ENCODE measurements around the gene TAGAP. TPM values are rescaled to one million over a fixed set of nuclear protein-coding genes. Genes with fewer than 3 reads are reported as not detected.
A peak's percentile ranks its signal among the peaks of the same experiment; 100 is the strongest.
"Not testable (repeated sequence)": the region's sequence is repeated elsewhere in the genome, so short reads cannot be mapped to it uniquely, and the experiment has no call there.

The TAGAP gene
- polyA plus RNA-seq, 1 donor: 2.3 TPM

GRCh38 chr6:159013229-159013628, 31.6 kb downstream of the TAGAP start:
- Histone ChIP-seq H3K27me3 (ENCODE audit: control insufficient read depth, insufficient read depth, low read length) (no peaks in the 10 kb centered on the region), H3K36me3 (ENCODE audit: control insufficient read depth, insufficient read depth, low read length) (no peaks in the 10 kb centered on the region), H3K4me1 (ENCODE audit: control insufficient read depth, insufficient read depth, low read length) (no peaks in the 10 kb centered on the region), H3K9me3 (ENCODE audit: control insufficient read depth, low read depth, low read length) (no peaks in the 10 kb centered on the region), H3K4me3 (ENCODE audit: low read length) (no peak overlapping the region), H3K27ac (ENCODE audit: low read length) (no peak overlapping the region)
- DNase-seq: no peak
- WGBS (ENCODE audit: insufficient coverage, low lambda C conversion rate): 100% methylated on average over 1 of the region's 5 CpGs

DNA sequence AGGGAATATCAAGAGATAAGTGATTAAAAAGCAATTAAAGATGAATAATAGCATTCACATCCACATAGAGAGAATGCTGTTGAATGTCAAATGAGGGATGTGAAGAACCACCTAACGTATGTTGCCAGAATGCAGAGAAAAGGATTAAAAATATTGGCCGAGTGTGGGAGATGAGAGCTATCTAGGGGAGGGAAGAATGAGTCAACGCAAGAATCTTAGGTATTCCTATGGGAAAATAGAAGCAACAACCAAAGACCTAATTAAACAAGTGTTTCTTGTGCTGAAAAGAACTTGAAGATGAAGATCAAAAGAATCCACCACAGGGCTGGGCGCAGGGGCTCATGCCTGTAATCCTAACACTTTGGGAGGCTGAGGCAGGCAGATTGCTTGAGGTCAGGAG, 32.6 kb downstream of the TAGAP start:
- no peak for DNase-seq
- no peaks in the 10 kb centered on the region for H3K36me3 ChIP-seq (ENCODE audit: control insufficient read depth, insufficient read depth, low read length)
- H3K27ac ChIP-seq (ENCODE audit: low read length): no peak overlapping the region
- no peaks in the 10 kb centered on the region for H3K9me3 ChIP-seq (ENCODE audit: control insufficient read depth, low read depth, low read length)
- WGBS (ENCODE audit: insufficient coverage, low lambda C conversion rate): 87% methylated on average over 3 of the region's 4 CpGs
- no peak overlapping the region for H3K4me3 ChIP-seq (ENCODE audit: low read length)
- H3K4me1 ChIP-seq (ENCODE audit: control insufficient read depth, insufficient read depth, low read length): no peaks in the 10 kb centered on the region
- H3K27me3 ChIP-seq (ENCODE audit: control insufficient read depth, insufficient read depth, low read length): no peaks in the 10 kb centered on the region

- not testable (repeated sequence) for DNase-seq; H3K27ac ChIP-seq (ENCODE audit: low read length); H3K27me3 ChIP-seq (ENCODE audit: control insufficient read depth, insufficient read depth, low read length); H3K9me3 ChIP-seq (ENCODE audit: control insufficient read depth, low read depth, low read length); H3K4me3 ChIP-seq (ENCODE audit: low read length); H3K4me1 ChIP-seq (ENCODE audit: control insufficient read depth, insufficient read depth, low read length); H3K36me3 ChIP-seq (ENCODE audit: control insufficient read depth, insufficient read depth, low read length)
- WGBS (ENCODE audit: insufficient coverage, low lambda C conversion rate): 91% methylated on average over 4 of the region's 7 CpGs
Measured at GRCh38 chr6:159010037-159010612, 34.7 kb downstream of the TAGAP start.

- no CpG with 5 or more reads among the region's 10 CpGs for WGBS (ENCODE audit: insufficient coverage, low lambda C conversion rate)
- Histone ChIP-seq H3K9me3 (ENCODE audit: control insufficient read depth, low read depth, low read length) (no peaks in the 10 kb centered on the region), H3K4me3 (ENCODE audit: low read length) (no peak overlapping the region), H3K36me3 (ENCODE audit: control insufficient read depth, insufficient read depth, low read length) (no peaks in the 10 kb centered on the region), H3K27ac (ENCODE audit: low read length) (no peak overlapping the region), H3K27me3 (ENCODE audit: control insufficient read depth, insufficient read depth, low read length) (no peaks in the 10 kb centered on the region), H3K4me1 (ENCODE audit: control insufficient read depth, insufficient read depth, low read length) (no peaks in the 10 kb centered on the region)
- DNase-seq: peak in 1 of 2 donors; percentile 21
Measured at GRCh38 chr6:159008656-159009288, 36.0 kb downstream of the TAGAP start.

DNA sequence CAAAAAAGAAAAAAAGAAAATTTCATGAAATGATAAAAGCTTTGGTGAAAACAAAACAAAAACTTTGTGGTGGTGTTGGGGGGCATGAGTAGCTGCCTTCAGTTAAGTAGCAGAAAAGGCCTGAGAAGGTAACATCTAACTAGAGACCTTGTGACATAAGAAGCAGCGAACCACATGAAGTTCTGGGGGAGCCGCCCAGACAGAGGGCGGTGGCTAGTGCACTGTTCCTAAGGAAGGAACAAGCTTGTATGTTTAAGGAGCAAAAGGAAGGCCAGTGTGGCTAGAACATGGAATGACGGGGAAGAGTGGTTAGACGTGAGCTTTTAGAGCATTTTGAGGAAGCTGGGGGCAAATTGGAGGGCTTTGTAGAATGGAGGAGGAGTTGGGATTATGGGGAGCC, 37.3 kb downstream of the TAGAP start:
- no peaks in the 10 kb centered on the region for H3K9me3 ChIP-seq (ENCODE audit: control insufficient read depth, low read depth, low read length)
- no peak overlapping the region for H3K4me3 ChIP-seq (ENCODE audit: low read length)
- H3K27ac ChIP-seq (ENCODE audit: low read length): no peak overlapping the region
- no peaks in the 10 kb centered on the region for H3K27me3 ChIP-seq (ENCODE audit: control insufficient read depth, insufficient read depth, low read length)
- DNase-seq: no peak
- H3K36me3 ChIP-seq (ENCODE audit: control insufficient read depth, insufficient read depth, low read length): no peaks in the 10 kb centered on the region
- no peaks in the 10 kb centered on the region for H3K4me1 ChIP-seq (ENCODE audit: control insufficient read depth, insufficient read depth, low read length)
- 78% methylated on average over 5 of the region's 5 CpGs for WGBS (ENCODE audit: insufficient coverage, low lambda C conversion rate)

- 100% methylated on average over 3 of the region's 5 CpGs for WGBS (ENCODE audit: insufficient coverage, low lambda C conversion rate)
- Histone ChIP-seq H3K27ac (ENCODE audit: low read length) (no peak overlapping the region), H3K4me3 (ENCODE audit: low read length) (no peak overlapping the region), H3K27me3 (ENCODE audit: control insufficient read depth, insufficient read depth, low read length) (no peaks in the 10 kb centered on the region), H3K4me1 (ENCODE audit: control insufficient read depth, insufficient read depth, low read length) (no peaks in the 10 kb centered on the region), H3K9me3 (ENCODE audit: control insufficient read depth, low read depth, low read length) (no peaks in the 10 kb centered on the region), H3K36me3 (ENCODE audit: control insufficient read depth, insufficient read depth, low read length) (no peaks in the 10 kb centered on the region)
- DNase-seq: no peak
Measured at GRCh38 chr6:159005436-159005835, 39.4 kb downstream of the TAGAP start.

GRCh38 chr6:159004592-159004991, 40.2 kb downstream of the TAGAP start:
- H3K4me3 ChIP-seq (ENCODE audit: low read length): no peak overlapping the region
- DNase-seq: no peak

DNA sequence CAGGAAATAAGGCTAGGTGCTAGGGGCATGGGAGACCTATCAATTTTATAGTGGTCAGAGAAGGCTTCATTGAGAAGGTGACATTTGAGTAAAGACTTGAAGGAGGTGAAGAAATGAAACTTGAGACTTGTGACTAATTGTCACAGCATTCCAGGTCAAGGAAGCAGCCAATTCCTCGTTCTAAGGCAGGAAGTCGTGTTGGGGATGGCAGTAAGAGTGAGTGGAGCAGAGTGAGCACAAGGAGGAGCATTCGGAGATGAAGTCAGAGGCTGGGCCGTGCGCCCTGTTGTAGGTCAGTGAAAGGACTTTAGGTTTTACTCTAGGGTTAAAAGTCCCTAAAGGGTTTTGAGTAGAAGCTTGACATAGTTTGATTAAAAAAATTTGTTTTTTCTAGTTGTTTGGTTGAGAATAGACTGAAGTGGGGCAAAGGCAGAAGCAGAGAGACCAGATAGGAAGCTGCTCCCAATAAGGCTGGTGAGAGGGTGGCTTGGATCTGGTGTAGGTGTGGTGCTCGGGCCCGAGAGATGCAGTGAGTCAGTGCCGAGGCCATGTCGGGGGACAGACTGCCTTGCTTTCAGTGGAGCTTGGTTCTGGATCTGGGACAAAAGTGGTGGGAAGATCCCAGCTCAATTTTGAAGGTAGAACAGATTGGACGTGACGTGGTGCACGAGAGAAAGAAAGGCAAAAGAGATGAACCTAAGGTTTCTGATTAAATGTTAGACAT, 42.2 kb downstream of the TAGAP start:
- no peaks in the 10 kb centered on the region for H3K9me3 ChIP-seq (ENCODE audit: control insufficient read depth, low read depth, low read length)
- DNase-seq: no peak
- H3K27ac ChIP-seq (ENCODE audit: low read length): no peak overlapping the region
- 80% methylated on average over 5 of the region's 12 CpGs for WGBS (ENCODE audit: insufficient coverage, low lambda C conversion rate)
- H3K36me3 ChIP-seq (ENCODE audit: control insufficient read depth, insufficient read depth, low read length): no peaks in the 10 kb centered on the region
- H3K27me3 ChIP-seq (ENCODE audit: control insufficient read depth, insufficient read depth, low read length): no peaks in the 10 kb centered on the region
- peaks cover 2% of the 10 kb centered on the region for H3K4me1 ChIP-seq (ENCODE audit: control insufficient read depth, insufficient read depth, low read length)
- H3K4me3 ChIP-seq (ENCODE audit: low read length): no peak overlapping the region

More at GRCh38 chr6:159004592-159004991, 40.2 kb downstream of the TAGAP start:
- H3K36me3 ChIP-seq (ENCODE audit: control insufficient read depth, insufficient read depth, low read length): no peaks in the 10 kb centered on the region
- no peaks in the 10 kb centered on the region for H3K27me3 ChIP-seq (ENCODE audit: control insufficient read depth, insufficient read depth, low read length)
- H3K9me3 ChIP-seq (ENCODE audit: control insufficient read depth, low read depth, low read length): no peaks in the 10 kb centered on the region
- 90% methylated on average over 2 of the region's 3 CpGs for WGBS (ENCODE audit: insufficient coverage, low lambda C conversion rate)
- H3K27ac ChIP-seq (ENCODE audit: low read length): no peak overlapping the region
- H3K4me1 ChIP-seq (ENCODE audit: control insufficient read depth, insufficient read depth, low read length): no peaks in the 10 kb centered on the region

- peak; percentile 95 to 98 for DNase-seq
- Histone ChIP-seq H3K4me1 (ENCODE audit: control insufficient read depth, insufficient read depth, low read length) (peaks cover 2% of the 10 kb centered on the region), H3K9me3 (ENCODE audit: control insufficient read depth, low read depth, low read length) (no peaks in the 10 kb centered on the region), H3K27me3 (ENCODE audit: control insufficient read depth, insufficient read depth, low read length) (no peaks in the 10 kb centered on the region), H3K36me3 (ENCODE audit: control insufficient read depth, insufficient read depth, low read length) (no peaks in the 10 kb centered on the region), H3K4me3 (ENCODE audit: low read length) (peak within 1 kb of the TSS; percentile 84), H3K27ac (ENCODE audit: low read length) (peak within 1 kb of the TSS; percentile 86)
- no CpG with 5 or more reads among the region's 50 CpGs for WGBS (ENCODE audit: insufficient coverage, low lambda C conversion rate)
Measured at GRCh38 chr6:158999666-159000403, 45.0 kb downstream of the TAGAP start, which contains the start of gene RSPH3. RSPH3 (minus strand) TSS chr6:159000202; CDS start chr6:158999550, 652 bp downstream.

DNA sequence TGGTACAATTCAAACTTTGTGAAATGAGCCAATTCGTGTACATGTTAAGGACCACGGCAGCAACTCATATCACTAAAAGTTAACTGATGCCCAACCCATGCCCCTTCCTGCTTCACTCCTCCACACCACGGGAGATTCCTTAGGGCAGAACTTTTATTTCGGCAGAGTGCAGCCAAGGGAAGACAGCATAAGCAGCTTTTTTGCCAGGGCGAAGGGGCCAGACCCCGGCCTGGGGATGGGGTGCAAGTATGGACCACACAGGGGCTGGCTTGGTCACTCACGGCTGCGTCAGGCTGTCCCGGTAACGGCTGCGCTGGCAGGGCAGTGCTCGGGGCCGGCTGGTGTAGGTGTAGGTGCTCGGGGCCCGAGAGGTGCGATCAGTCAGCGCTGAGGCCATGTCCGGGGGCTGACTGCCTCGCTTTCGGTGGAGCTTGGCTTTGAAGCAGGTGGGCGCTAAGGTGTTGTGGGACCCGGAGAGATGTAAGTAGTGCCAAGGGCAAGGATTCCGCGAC, 45.6 kb downstream of the TAGAP start:
- H3K36me3 ChIP-seq (ENCODE audit: control insufficient read depth, insufficient read depth, low read length): no peaks in the 10 kb centered on the region
- DNase-seq: no peak
- no CpG with 5 or more reads among the region's 24 CpGs for WGBS (ENCODE audit: insufficient coverage, low lambda C conversion rate)

More for the DNA sequence above, 45.6 kb downstream of the TAGAP start:
- Histone ChIP-seq H3K4me3 (ENCODE audit: low read length) (peak overlapping the region; percentile 84), H3K27me3 (ENCODE audit: control insufficient read depth, insufficient read depth, low read length) (no peaks in the 10 kb centered on the region), H3K27ac (ENCODE audit: low read length) (peak overlapping the region; percentile 86), H3K4me1 (ENCODE audit: control insufficient read depth, insufficient read depth, low read length) (peaks cover 2% of the 10 kb centered on the region), H3K9me3 (ENCODE audit: control insufficient read depth, low read depth, low read length) (no peaks in the 10 kb centered on the region)

All from large intestine (tissue), 3 donors.